Smooth muscle cell of the pulmonary artery (primary cell): Measurements from ENCODE around the gene PSMC6. TPM values are rescaled to one million over a fixed set of nuclear protein-coding genes. Genes with fewer than 3 reads are reported as not detected.

ENCODE experiments used
- total RNA-seq: library from RNA; depleted of rRNA; stranded (reverse); fragments of >200 nt; gene quantifications from 2 replicates; pipeline ENCODE4 v1.2.3, GENCODE V29; 2014

Gene PSMC6
- 90.2 and 97.8 TPM in 2 replicates for total RNA-seq

GRCh38 chr14:52706724-52707706, at the start of gene PSMC6:
TSS of gene PSMC6 (plus strand) at chr14:52707200. CDS start at chr14:52707220, 20 bp downstream.

GRCh38 chr14:52695481-52696091, 11.4 kb upstream of the PSMC6 start, which contains the start of gene ERO1A:
TSS of gene ERO1A (minus strand) at chr14:52695558. CDS start at chr14:52695481, 77 bp downstream.

GRCh38 chr14:52729925-52730708, 23.1 kb downstream of the PSMC6 start, which contains the start of gene STYX:
TSS of gene STYX (plus strand) at chr14:52730166. CDS start at chr14:52730475, 309 bp downstream.

Other genes with a start within 250 kb of the PSMC6 start
- 3.9 and 4.9 TPM in 2 replicates for gene TXNDC16, start 154.7 kb upstream of the PSMC6 start, total RNA-seq
- 0.33 and 0.39 TPM in 2 replicates for gene GPR137C, start 154.4 kb upstream of the PSMC6 start, total RNA-seq
- gene ERO1A, start 11.6 kb upstream of the PSMC6 start, total RNA-seq = 162 and 230 TPM in 2 replicates
- 17.2 and 19.5 TPM in 2 replicates for gene STYX, start 23.0 kb downstream of the PSMC6 start, total RNA-seq
- gene GNPNAT1, start 84.4 kb downstream of the PSMC6 start, total RNA-seq = 33.1 and 33.5 TPM in 2 replicates
- gene FERMT2, start 243.8 kb downstream of the PSMC6 start, total RNA-seq = 153 and 174 TPM in 2 replicates